ENCODE results near the gene TNFRSF8. TPM values are rescaled to one million over a fixed set of nuclear protein-coding genes. Genes with fewer than 3 reads are reported as not detected.

Gene TNFRSF8
- total RNA-seq, 2 donors from 2014 or later, result 3.0 to 6.0 TPM

GRCh38 chr1:12174924-12175810 lies 112.1 kb downstream of the TNFRSF8 start:
- no peaks in the 10 kb centered on the region for H3K27me3 ChIP-seq
- DNase-seq (ENCODE audit: low spot score), result peak; percentile 70
- no peak overlapping the region for H3K4me3 ChIP-seq
- H3K9me3 ChIP-seq, result no peaks in the 10 kb centered on the region
- peaks cover 0 to 94% of the 10 kb centered on the region in 2 donors for H3K4me1 ChIP-seq
- TF ChIP-seq, protein P1, sequence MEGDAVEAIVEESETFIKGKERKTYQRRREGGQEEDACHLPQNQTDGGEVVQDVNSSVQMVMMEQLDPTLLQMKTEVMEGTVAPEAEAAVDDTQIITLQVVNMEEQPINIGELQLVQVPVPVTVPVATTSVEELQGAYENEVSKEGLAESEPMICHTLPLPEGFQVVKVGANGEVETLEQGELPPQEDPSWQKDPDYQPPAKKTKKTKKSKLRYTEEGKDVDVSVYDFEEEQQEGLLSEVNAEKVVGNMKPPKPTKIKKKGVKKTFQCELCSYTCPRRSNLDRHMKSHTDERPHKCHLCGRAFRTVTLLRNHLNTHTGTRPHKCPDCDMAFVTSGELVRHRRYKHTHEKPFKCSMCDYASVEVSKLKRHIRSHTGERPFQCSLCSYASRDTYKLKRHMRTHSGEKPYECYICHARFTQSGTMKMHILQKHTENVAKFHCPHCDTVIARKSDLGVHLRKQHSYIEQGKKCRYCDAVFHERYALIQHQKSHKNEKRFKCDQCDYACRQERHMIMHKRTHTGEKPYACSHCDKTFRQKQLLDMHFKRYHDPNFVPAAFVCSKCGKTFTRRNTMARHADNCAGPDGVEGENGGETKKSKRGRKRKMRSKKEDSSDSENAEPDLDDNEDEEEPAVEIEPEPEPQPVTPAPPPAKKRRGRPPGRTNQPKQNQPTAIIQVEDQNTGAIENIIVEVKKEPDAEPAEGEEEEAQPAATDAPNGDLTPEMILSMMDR (IDR thresholded peaks at IDR 0.05), result no peak
- peak overlapping the region; percentile 59 to 71 for H3K27ac ChIP-seq
- no peaks in the 10 kb centered on the region for H3K36me3 ChIP-seq

GRCh38 chr1:12176298-12177118 lies 113.4 kb downstream of the TNFRSF8 start:
- TF ChIP-seq, protein P1 (IDR thresholded peaks at IDR 0.05), result no peak
- H3K4me1 ChIP-seq, result peaks cover 0 to 99% of the 10 kb centered on the region in 2 donors
- peak overlapping the region; percentile 9 to 72 for H3K27ac ChIP-seq
- no peaks in the 10 kb centered on the region for H3K27me3 ChIP-seq
- no peaks in the 10 kb centered on the region for H3K36me3 ChIP-seq
- DNase-seq (ENCODE audit: low spot score), result no peak
- H3K4me3 ChIP-seq, result no peak overlapping the region
- H3K9me3 ChIP-seq, result no peaks in the 10 kb centered on the region

DNA sequence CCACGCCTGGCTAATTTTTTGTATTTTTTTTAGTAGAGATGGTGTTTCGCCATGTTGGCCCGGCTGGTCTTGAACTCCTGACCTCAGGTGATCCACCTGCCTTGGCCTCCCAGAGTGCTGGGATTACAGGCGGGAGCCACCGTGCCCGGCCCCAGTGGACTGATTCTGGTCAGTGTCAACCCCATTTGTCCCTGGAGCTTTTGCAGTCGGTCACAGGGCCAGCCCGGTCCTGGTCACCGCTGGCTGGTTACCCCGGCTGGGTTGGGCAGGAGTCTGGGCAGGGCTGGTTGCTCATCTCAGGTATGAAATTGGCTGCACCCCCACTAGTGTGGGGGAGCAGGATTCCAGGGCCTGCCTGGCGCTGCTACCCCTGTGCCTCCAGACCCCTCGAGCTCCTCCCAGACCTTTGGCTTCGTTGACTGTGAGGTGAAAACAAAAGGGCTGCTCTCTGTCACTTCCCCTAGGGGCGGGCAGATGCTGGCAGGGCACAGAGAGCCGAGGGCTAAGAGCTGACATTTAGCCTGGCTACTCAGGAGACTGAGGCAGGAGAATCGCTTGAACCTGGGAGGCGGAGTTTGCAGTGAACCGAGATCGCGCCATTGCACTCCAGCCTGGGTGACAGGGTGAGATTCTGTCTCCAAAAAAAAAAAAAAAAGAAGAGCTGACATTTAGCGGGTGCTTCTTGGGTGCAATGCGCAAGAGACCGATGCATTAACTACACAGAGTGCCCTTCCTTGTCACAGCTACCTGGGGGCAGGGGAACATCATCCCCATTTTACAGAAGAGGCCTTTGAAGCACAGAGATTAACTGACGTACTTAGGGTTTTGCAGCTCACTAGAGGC lies 114.3 kb downstream of the TNFRSF8 start:
- H3K36me3 ChIP-seq, result no peaks in the 10 kb centered on the region
- DNase-seq (ENCODE audit: low spot score), result no peak
- peaks cover 0 to 99% of the 10 kb centered on the region in 2 donors for H3K4me1 ChIP-seq
- no peak overlapping the region for H3K4me3 ChIP-seq
- no peaks in the 10 kb centered on the region for H3K27me3 ChIP-seq
- peak overlapping the region; percentile 58 to 72 for H3K27ac ChIP-seq
- TF ChIP-seq, protein P1 (IDR thresholded peaks at IDR 0.05), result no peak
- no peaks in the 10 kb centered on the region for H3K9me3 ChIP-seq

DNA sequence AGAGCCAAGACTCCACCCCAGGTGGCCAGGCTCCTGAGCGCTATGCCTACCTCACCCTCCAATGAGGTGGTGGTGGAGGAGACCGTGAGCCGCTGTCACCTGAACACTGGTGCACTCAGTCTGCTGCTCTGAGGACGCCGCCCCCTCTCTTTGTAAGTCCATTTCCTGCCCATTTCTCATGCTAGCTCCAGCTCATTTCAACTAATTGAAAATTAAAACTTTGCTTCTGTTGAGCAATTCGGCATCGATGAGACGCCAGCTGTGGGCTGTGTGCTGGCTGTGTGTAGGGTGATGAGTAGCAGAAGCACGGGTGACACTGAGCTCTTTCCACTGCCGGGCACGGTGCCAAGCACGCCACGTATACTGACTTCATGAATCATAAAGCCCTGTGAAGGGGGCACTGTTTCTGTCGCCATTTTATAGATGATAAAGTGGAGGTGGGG lies 114.9 kb downstream of the TNFRSF8 start:
- Histone ChIP-seq H3K27ac (peak overlapping the region; percentile 58 to 72), H3K27me3 (no peaks in the 10 kb centered on the region), H3K4me3 (no peak overlapping the region), H3K4me1 (peaks cover 0 to 99% of the 10 kb centered on the region in 2 donors), H3K36me3 (no peaks in the 10 kb centered on the region), H3K9me3 (no peaks in the 10 kb centered on the region)
- TF ChIP-seq, protein P1 (IDR thresholded peaks at IDR 0.05), result no peak
- DNase-seq (ENCODE audit: low spot score), result peak; percentile 91

- H3K4me1 ChIP-seq, result peaks cover 0 to 98% of the 10 kb centered on the region in 2 donors
- H3K27ac ChIP-seq, result peak overlapping the region; percentile 58 to 72
- H3K9me3 ChIP-seq, result no peaks in the 10 kb centered on the region
- no peaks in the 10 kb centered on the region for H3K27me3 ChIP-seq
- DNase-seq (ENCODE audit: low spot score), result no peak
- no peak overlapping the region for H3K4me3 ChIP-seq
- H3K36me3 ChIP-seq, result no peaks in the 10 kb centered on the region
- TF ChIP-seq, protein P1 (IDR thresholded peaks at IDR 0.05), result no peak
Measured at GRCh38 chr1:12178511-12178910, 115.4 kb downstream of the TNFRSF8 start.
